GM18909 (cell line): Measurements from ENCODE around the gene SOX1.

Experiments used
- ATAC-seq: cut with Tn5 transposase; IDR thresholded peaks from one replicate; pipeline ENCODE4 v1.9.1; 2021; ENCODE audit warnings: mild to moderate bottlenecking; ENCODE audit not compliant: unreplicated experiment, poor library complexity

SOX1 gene

DNA sequence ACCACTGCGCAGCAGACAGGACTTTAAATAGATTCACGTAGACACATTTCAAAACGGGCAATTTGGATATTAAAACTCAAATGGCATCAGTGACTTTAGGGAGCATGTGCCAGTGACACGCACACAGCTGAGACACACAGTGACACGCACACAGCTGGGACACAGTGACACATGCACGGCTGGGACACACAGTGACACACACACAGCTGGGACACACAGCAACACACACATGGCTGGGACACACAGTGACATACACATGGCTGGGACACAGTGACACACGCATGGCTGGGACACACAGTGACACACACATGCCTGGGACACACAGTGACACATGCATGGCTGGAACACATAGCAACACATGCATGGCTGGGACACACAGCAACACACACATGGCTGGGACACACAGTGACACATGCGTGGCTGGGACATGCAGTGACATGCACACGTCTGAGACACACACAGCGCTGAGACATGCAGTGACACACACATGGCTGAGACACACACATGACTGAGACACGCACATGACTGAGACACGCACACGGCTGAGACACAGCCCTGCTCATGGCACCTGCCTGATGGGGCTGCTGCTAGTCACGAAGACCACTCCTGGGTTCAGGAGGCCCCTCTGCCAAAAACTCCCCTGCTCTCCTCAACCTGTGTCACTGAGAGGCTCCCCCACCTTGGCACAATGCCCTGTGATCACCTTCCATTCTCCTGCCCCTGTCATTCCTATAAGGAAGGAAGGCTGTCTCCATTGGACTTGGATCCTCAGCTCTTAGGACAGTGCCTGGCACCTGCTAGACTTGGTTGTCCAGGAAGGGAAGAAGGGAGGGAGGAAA, 52.5 kb downstream of the SOX1 start:
- no peak for ATAC-seq

DNA sequence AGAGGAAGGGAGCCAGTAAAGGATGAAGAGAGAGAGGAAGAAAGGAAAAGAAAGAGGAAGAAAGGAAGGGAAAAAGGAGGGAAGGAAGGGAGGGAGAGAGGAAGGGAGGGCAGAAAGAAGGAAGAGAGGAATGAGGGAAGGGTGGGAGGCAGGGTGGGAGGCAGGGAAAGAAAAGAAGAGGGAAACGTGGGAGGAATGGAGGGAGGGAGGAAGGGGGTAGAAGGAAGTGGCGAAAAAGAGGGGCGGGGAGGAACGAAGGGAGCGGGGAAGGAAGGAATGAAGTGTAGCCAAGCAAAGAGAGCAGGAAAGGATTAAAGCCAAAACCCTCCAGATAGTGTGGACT, 53.1 kb downstream of the SOX1 start:
- no peak for ATAC-seq
